ENCODE measurements around the gene P3H1.

Gene P3H1

GRCh38 chr1:42797414-42797813 lies 30.6 kb upstream of the P3H1 start:
- TF ChIP-seq CTCF (IDR thresholded peaks at IDR 0.05; ENCODE audit: insufficient read depth, low read length) (no peak), SPI1 (IDR thresholded peaks at IDR 0.05; ENCODE audit: borderline replicate concordance, low read depth) (no peak), POLR2AphosphoS5 (IDR thresholded peaks at IDR 0.05; ENCODE audit: low read depth) (no peak), GABPA (IDR thresholded peaks at IDR 0.05; ENCODE audit: low read depth) (no peak), REST (IDR thresholded peaks at IDR 0.05; ENCODE audit: insufficient replicate concordance, low read depth) (no peak)
- H3K27ac ChIP-seq (replicated peaks) = no peak overlapping the region
- H3K27me3 ChIP-seq (ENCODE audit: insufficient read depth, poor library complexity, severe bottlenecking) = no peaks in the 10 kb centered on the region
- no peak for DNase-seq (ENCODE audit: low read depth in 1 of 2, low spot score in 1 of 2)
- H3K4me3 ChIP-seq (replicated peaks; ENCODE audit: insufficient read depth, low read length) = no peak overlapping the region

- no peak for TF ChIP-seq POLR2AphosphoS5 (IDR thresholded peaks at IDR 0.05; ENCODE audit: low read depth)
- no peak for TF ChIP-seq REST (IDR thresholded peaks at IDR 0.05; ENCODE audit: insufficient replicate concordance, low read depth)
- TF ChIP-seq GABPA (IDR thresholded peaks at IDR 0.05; ENCODE audit: low read depth) = no peak
- no peak for TF ChIP-seq CTCF (IDR thresholded peaks at IDR 0.05; ENCODE audit: insufficient read depth, low read length)
- no peak for TF ChIP-seq SPI1 (IDR thresholded peaks at IDR 0.05; ENCODE audit: borderline replicate concordance, low read depth)
- DNase-seq (ENCODE audit: low read depth in 1 of 2, low spot score in 1 of 2) = no peak
Observed at GRCh38 chr1:42793824-42794223, 27.0 kb upstream of the P3H1 start.

GRCh38 chr1:42788021-42788420 lies 21.2 kb upstream of the P3H1 start:
- TF ChIP-seq POLR2AphosphoS5 (IDR thresholded peaks at IDR 0.05; ENCODE audit: low read depth) (no peak), REST (IDR thresholded peaks at IDR 0.05; ENCODE audit: insufficient replicate concordance, low read depth) (no peak), SPI1 (IDR thresholded peaks at IDR 0.05; ENCODE audit: borderline replicate concordance, low read depth) (no peak), GABPA (IDR thresholded peaks at IDR 0.05; ENCODE audit: low read depth) (no peak), CTCF (IDR thresholded peaks at IDR 0.05; ENCODE audit: insufficient read depth, low read length) (no peak)

More at GRCh38 chr1:42793824-42794223, 27.0 kb upstream of the P3H1 start:
- Histone ChIP-seq H3K27me3 (ENCODE audit: insufficient read depth, poor library complexity, severe bottlenecking) (no peaks in the 10 kb centered on the region), H3K4me3 (replicated peaks; ENCODE audit: insufficient read depth, low read length) (no peak overlapping the region), H3K27ac (replicated peaks) (no peak overlapping the region)

More at GRCh38 chr1:42788021-42788420, 21.2 kb upstream of the P3H1 start:
- H3K27me3 ChIP-seq (ENCODE audit: insufficient read depth, poor library complexity, severe bottlenecking) = peaks cover 5% of the 10 kb centered on the region
- no peak overlapping the region for H3K4me3 ChIP-seq (replicated peaks; ENCODE audit: insufficient read depth, low read length)
- H3K27ac ChIP-seq (replicated peaks) = no peak overlapping the region
- DNase-seq (ENCODE audit: low read depth in 1 of 2, low spot score in 1 of 2) = no peak
